ENCODE results near the gene TMEM225.

DNA sequence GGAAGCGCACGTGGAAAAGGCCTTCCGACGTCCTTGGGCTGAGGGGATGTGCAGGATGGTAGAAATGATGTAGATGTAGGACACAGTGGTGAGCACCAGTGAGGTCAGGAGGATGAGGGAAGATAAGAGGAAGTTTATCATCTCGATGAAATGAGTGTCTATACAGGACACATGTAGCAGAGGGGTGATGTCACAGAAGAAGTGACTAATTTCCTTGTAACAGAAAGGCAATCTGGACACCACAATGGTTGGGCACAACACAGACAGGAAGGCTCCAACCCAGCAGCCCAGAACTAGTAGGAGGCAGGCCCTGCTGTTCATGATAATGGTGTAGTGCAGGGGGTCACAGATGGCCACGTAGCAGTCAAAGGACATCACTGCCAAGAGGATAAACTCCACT, 44.3 kb downstream of the TMEM225 start:
- TF ChIP-seq EZH2 (IDR thresholded peaks at IDR 0.05; ENCODE audit: insufficient read depth, low read length): no peak
- TF ChIP-seq, protein P1, sequence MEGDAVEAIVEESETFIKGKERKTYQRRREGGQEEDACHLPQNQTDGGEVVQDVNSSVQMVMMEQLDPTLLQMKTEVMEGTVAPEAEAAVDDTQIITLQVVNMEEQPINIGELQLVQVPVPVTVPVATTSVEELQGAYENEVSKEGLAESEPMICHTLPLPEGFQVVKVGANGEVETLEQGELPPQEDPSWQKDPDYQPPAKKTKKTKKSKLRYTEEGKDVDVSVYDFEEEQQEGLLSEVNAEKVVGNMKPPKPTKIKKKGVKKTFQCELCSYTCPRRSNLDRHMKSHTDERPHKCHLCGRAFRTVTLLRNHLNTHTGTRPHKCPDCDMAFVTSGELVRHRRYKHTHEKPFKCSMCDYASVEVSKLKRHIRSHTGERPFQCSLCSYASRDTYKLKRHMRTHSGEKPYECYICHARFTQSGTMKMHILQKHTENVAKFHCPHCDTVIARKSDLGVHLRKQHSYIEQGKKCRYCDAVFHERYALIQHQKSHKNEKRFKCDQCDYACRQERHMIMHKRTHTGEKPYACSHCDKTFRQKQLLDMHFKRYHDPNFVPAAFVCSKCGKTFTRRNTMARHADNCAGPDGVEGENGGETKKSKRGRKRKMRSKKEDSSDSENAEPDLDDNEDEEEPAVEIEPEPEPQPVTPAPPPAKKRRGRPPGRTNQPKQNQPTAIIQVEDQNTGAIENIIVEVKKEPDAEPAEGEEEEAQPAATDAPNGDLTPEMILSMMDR (IDR thresholded peaks at IDR 0.05; ENCODE audit: insufficient read depth, low read depth, low read length): no peak

Data from astrocyte (in vitro differentiated cells and primary cell).